Stimulated activated CD4-positive, alpha-beta T cell treated with anti-CD3 and anti-CD28 coated beads, Interleukin-4, amount 100 ng/mL, for 48 hours (primary cell): Measurements from ENCODE around the gene TCP11L1.
"Not testable (repeated sequence)": the region's sequence is repeated elsewhere in the genome, so short reads cannot be mapped to it uniquely, and the experiment has no call there.

Source experiments
- DNase-seq, 2 donors: peaks; one replicate each; pipeline ENCODE4 v3.0.0-alpha.2; 2020; ENCODE audit warnings: low read depth in 2 of 2

The TCP11L1 gene

DNA sequence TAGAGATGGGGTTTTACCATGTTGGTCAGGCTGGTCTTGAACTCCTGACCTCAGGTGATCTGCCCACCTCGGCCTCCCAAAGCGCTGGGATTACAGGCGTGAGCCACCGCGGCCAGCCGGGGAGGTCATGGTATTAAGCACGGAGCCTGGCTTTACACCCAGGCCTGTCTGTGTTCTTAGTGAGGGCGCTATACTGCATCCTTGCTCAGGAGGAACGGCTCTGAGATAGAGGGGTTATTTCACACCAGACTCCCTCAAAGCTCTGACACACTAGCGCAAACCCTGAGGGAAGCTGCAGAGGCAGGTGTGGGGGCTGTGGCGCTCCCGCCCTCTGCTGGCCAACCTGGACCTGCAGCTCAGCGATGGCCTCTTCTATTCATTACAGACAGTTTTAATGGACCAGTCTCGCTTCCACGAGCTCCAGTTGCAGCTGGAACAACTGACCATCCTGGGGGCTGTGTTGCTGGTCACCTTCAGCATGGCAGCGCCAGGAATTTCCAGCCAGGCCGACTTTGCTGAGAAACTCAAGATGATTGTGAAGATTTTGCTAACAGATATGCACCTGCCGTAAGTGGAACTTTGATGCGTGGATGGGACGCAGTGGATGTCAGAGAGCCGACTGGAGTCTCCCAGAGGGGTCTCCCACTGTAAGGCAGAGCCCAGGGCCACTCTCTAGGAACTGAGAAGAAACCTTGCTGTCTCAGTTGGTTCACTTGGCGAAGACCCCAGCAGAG, 26.2 kb downstream of the TCP11L1 start:
- DNase-seq = peak; percentile 62 to 70

DNA sequence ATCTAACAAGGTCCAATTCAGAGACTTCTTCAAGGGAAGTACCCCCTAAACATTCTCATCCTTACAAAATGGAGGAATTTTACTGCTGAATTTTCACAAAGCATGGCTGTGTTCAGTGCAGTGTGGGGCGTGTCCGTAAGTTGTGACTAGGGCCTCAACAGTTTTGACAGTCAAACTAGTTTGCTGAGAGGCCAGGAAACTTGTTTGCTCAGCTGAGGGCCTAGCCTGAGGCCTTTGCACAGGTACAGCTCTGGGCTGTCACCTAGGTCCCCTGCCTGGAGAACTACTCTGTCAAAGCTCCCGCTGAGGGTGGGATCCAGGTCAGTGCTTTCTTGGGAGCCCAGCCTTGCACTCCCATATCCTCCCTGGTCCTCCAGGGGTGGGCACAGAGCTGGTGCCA, 27.9 kb downstream of the TCP11L1 start:
- DNase-seq = no peak

DNA sequence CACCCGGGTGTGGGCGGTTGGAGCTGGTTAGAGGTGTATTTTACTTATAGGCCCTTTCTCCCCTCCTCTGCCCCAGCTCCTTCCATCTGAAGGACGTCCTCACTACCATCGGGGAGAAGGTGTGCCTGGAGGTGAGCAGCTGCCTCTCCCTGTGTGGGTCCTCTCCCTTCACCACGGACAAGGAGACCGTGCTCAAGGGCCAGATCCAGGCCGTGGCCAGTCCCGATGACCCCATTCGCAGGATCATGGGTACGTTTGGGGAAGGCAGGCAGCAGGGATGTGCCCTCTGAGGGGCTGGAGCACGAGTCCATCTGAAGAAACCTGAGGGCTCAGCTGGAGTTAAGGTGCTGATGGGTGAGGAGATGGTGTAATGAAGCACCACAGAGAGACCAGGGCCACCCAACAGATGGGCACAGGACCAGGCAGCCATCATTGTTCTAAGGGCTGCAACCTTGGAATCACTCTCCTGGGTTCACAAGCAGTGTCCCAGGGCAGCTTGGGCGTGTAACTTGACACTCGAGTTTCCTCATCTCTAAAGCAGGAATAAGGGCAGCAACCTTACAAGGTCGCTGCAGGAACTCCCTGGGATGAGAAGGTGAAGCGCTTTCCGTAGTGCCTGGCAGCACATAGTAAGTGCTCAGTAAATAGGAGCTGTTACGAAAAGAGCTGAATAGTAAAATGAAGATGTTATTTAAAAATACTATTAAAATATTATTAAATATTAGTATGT, 29.4 kb downstream of the TCP11L1 start:
- no peak for DNase-seq

DNA sequence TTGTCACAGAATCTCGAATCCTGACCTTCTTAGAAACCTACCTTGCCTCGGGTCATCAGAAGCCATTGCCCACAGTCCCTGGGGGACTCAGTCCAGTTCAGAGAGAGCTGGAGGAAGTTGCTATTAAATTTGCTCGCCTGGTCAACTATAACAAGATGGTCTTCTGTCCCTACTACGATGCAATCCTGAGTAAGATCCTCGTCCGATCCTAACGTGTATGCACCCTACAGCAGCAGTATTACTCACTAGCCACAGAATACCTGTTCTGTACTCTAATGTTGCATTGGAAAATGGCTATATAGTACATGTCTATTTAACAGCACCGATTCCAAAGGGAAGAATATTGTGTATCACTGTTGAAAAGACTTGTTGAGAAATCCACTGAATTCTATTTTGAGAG, 33.1 kb downstream of the TCP11L1 start:
- no peak for DNase-seq

DNA sequence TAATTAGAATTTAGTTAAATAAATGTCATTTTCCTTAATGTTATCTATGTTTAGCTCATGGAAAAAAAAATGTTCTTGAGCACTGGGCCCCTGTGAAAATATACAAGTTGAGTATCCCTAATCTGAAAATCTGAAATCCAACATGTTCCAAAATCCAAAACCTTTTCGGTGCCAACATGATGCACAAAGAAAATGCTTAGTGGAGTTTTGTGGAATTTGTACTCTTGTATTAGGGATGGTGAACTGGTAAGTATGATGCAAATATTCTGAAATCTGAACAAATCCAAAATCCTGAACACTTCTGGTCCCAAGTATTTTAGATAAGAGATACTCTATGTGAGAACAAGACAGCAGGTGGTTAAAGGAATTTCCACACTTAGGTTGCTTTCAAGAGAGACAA, 44.5 kb downstream of the TCP11L1 start:
- DNase-seq = no peak

DNA sequence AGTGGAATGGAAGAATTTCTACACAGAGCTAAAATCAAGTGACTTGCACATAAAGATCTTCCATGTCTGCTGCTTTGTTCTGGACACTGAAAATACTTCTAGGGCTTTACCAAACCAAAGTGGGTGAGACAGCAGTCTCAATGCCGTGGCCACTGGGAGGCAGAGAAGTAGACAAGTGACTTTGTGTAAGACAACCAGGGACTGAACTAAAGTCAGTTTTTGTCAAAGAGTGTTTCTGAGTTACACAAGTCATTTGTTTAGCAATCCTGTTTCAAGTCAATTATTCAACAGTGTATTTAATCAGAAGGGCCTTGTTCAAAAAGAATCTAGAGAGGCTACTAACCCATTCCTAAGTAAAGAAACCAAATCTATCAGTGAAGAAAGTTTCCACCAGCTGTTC, 46.6 kb downstream of the TCP11L1 start:
- DNase-seq = no peak

DNA sequence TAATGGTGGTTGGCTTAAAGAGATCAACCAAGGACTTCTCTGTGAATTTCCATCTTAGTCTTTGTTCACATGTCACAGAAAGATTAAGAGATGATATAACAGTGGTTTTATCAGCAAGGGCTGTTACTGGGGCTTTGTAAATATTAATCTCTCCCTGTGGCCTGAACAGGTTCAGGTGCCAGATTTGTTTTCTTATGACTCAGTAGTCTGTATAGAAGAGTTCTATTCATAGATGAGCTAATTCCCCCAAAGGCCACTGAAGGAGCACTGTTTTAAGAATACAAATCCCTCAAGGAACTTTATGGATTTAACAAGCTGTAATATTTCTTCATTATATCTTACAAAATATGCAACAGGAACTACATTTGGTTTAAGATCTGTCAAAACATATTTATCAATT, 50.4 kb downstream of the TCP11L1 start:
- DNase-seq = no peak

DNA sequence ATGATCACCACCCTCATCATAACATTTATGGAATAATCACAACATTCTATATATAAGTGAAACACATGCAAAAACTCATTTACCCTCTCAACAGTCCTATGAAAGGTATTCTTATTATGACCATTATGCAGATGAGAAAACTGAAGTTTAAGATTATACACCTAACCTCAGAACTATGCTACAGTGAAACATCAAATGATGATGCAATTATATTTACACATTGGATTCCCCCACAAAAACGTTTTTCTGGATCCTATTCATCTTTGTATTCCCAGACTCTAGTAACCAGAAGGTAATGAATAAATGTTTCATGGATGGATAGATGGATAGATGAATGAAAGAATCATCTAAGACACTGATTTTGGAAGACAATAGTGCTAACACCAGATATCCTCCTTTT, 54.8 kb downstream of the TCP11L1 start:
- no peak for DNase-seq

DNA sequence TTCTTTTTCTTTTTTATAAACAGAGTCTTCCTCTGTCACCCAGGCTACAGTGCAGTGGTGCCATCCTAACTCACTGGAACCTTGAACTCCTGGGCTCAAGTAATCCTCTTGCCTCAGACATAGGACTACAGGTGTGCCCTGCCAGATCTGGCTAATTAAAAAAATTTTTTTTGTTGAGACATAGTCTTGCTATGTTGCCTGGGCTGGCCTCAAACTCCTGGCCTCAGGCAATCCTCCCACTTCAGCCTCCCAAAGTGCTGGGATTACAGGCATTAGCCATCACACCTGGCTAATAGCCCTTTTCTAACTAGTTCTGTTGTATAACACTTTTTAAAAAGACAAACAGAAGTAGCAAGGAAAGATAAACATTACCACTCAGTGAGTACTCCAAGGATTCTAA, 64.5 kb downstream of the TCP11L1 start:
- no peak for DNase-seq

DNA sequence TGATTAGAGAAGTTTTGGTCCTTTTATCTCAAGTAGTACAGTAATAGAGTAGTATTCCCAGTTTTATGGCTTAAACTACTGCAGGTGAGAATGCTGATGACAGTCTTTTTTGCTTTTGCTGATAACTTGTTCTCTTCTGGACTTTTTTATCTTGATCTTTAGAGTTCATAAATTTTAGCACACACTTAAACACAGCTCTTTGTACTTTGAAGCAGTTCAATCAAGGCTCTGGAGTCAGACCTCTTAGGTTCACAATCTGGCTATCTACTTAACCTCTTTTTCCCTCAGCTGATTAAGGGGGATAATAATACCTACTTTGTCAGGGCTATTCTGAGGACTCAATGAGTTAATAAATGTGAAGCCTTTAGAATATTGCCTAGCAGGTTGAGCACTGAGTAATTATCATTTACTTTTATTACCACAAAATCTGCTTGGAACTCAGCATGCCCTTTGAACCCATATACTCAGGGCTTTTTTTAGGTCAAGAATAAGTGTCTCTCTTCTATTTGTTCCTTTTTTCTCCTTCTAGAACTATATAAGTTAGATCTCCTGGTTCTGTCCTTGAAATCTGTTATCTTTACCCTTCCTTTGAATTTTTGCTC, 70.0 kb downstream of the TCP11L1 start:
- DNase-seq = no peak

DNA sequence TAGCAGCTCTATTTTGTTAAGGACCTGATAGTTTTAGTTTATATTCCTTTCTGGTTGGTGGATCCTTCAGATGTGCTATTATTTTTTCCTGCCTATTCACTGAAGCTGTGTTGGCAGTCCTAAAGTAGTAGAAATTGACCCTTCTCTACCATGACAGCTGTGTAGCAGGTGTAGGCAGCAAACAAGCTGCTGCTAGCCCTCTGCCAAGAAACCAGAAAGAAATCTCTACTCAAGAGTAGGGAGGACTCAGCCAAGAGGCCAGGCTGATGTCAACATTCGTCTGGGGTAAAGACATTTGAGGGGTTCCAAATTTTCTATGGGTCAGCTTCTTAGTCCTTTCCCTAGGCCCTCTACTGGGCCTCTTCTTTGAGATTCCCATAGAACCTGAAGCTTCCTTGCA, 70.7 kb downstream of the TCP11L1 start:
- DNase-seq = no peak

DNA sequence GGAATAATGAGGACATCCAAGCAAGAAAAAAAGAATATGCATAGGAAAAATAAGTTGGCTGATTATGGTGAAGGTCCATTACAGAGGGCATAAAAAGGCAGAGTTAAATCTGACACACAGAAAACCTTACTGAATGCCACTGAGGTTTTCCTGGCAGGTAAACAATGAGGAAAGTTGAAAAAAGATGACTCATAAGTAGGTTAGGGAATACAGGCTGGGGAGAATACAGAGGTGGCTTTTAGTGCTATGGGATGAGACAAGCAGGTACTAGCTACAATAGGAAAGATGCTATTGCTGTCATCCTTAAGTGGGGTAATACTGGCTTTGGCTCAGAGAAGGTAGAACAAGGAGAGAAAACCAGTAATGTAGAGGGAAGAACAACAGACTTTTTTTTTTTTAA, 77.2 kb downstream of the TCP11L1 start:
- DNase-seq = no peak

DNA sequence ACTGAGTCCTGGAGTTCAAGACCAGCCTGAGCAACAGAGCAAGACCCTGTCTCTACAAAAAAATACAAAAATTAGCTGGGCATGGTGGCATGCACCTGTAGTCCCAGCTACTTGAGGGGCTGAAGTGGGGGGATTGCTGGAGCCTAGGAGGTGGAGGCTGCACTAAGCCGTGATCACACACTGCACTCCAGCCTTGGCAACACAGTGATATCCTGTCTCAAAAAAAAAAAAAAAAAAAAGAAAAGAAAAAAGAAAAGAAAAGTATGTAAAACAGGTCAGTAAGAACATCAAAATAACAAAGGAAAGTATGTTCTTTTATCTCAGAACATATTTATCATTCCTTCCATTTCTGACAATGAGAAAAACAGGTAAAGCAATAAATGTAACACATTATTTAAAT, 83.3 kb downstream of the TCP11L1 start:
- DNase-seq = not testable (repeated sequence)
